PC-9 (cell line): Measurements from ENCODE around the gene FUOM. TPM values are rescaled to one million over a fixed set of nuclear protein-coding genes. Genes with fewer than 3 reads are reported as not detected.

Experiments used
- BruUV-seq: library from RNA; stranded (reverse); fragments of 400-500 nt; replicated peaks from 2 replicates; lab custom pipeline; 2021; lab: Mats Ljungman, UMichigan
- CTCF ChIA-PET: fragments of 300-600 bp; sonication (Branson Sonifier 250); formaldehyde crosslinking; loops from one replicate; lab custom pipeline; 2022; ENCODE audit warnings: antibody characterized with exemption; lab: Charles Lee
- POLR2A ChIA-PET: fragments of 300-600 bp; sonication (Branson Sonifier 250); formaldehyde crosslinking; loops from one replicate; lab custom pipeline; 2022; ENCODE audit warnings: antibody characterized with exemption; ENCODE audit not compliant: unreplicated experiment; lab: Charles Lee
- DNase-seq, 2 experiments: peaks; one replicate each; pipeline versions ENCODE4 v3.0.0 to v3.0.0-alpha.2; 2015 to 2022; ENCODE audit warnings: mixed read lengths in 1 of 2
- H2AFZ ChIP-seq: fragments of 200-600 bp; sonication (generic); 2 replicates; pipeline ENCODE4 v1.8.1; 2017; ENCODE audit warnings: antibody characterized with exemption
- H3F3A ChIP-seq: fragments of 200-600 bp; sonication (generic); 2 replicates; pipeline ENCODE4 v1.8.1; 2017; ENCODE audit warnings: antibody characterized with exemption, mild to moderate bottlenecking, low read depth; ENCODE audit not compliant: insufficient read depth
- H3K27ac ChIP-seq: fragments of 200-600 bp; sonication (generic); 2 replicates; pipeline ENCODE4 v1.6.1; 2016; ENCODE audit warnings: mixed run types
- H3K27me3 ChIP-seq: fragments of 200-600 bp; sonication (generic); 2 replicates; pipeline ENCODE4 v1.6.1; 2016; ENCODE audit warnings: low read depth, mixed run types; ENCODE audit not compliant: insufficient read depth
- H3K36me3 ChIP-seq: fragments of 200-600 bp; sonication (generic); 2 replicates; pipeline ENCODE4 v1.6.1; 2016; ENCODE audit warnings: low read depth, mixed run types
- H3K4me1 ChIP-seq: fragments of 200-600 bp; sonication (generic); replicated peaks from 2 replicates; pipeline ENCODE4 v1.6.1; 2016; ENCODE audit warnings: mixed run types; ENCODE audit not compliant: insufficient read depth
- H3K4me2 ChIP-seq: fragments of 200-600 bp; sonication (generic); 2 replicates; pipeline ENCODE4 v1.6.1; 2017; ENCODE audit warnings: mixed run types
- H3K4me3 ChIP-seq: fragments of 200-600 bp; sonication (generic); 2 replicates; pipeline ENCODE4 v1.6.1; 2016; ENCODE audit warnings: mixed run types
- H3K79me2 ChIP-seq: fragments of 200-600 bp; sonication (generic); 2 replicates; pipeline ENCODE4 v1.6.1; 2017; ENCODE audit warnings: low read depth, mixed run types
- H3K9me2 ChIP-seq: fragments of 200-600 bp; sonication (generic); 2 replicates; pipeline ENCODE4 v1.8.1; 2017; ENCODE audit warnings: mild to moderate bottlenecking; ENCODE audit not compliant: insufficient read depth
- H3K9me3 ChIP-seq: fragments of 200-600 bp; sonication (generic); 2 replicates; pipeline ENCODE4 v1.8.1; 2016; ENCODE audit warnings: low read depth; ENCODE audit not compliant: insufficient read depth
- H4K20me1 ChIP-seq: fragments of 200-600 bp; sonication (generic); 2 replicates; pipeline ENCODE4 v1.8.1; 2017; ENCODE audit not compliant: insufficient read depth
- CTCF ChIP-seq: fragments of 200-600 bp; sonication (generic); conservative IDR thresholded peaks from 2 replicates; pipeline ENCODE4 v1.6.1; 2017; ENCODE audit warnings: mixed run types, antibody characterized with exemption, mild to moderate bottlenecking, moderate library complexity
- EZH2 ChIP-seq: fragments of 200-600 bp; sonication (generic); IDR thresholded peaks from 2 replicates; pipeline ENCODE4 v1.8.0; 2017; ENCODE audit warnings: antibody characterized with exemption, low read depth
- intact Hi-C: fragments of 100-400 bp; cut with micrococcal nuclease; formaldehyde crosslinking; loops from one replicate; pipeline ENCODE4 v1.10.0; 2022; ENCODE audit not compliant: unreplicated experiment
- total RNA-seq: library from RNA; stranded (reverse); gene quantifications from 2 replicates; pipeline ENCODE4 v1.2.3, GENCODE V29; 2021

FUOM gene
- total RNA-seq, 1 experiment from 2014 or later = 7.4 TPM

- intact Hi-C loops = no loop called here
- no peak overlapping the region for H2AFZ ChIP-seq
- no peak for DNase-seq
- H4K20me1 ChIP-seq = no peaks in the 10 kb centered on the region
- H3K27ac ChIP-seq = no peak overlapping the region
- TF ChIP-seq EZH2 (no peak), CTCF (no peak)
- BruUV-seq = no TSS peak
- H3K4me2 ChIP-seq = no peak overlapping the region
- H3F3A ChIP-seq = no peaks in the 10 kb centered on the region
- no peaks in the 10 kb centered on the region for H3K36me3 ChIP-seq
- no peaks in the 10 kb centered on the region for H3K27me3 ChIP-seq
- H3K4me3 ChIP-seq = no peak overlapping the region
- ChIA-PET CTCF (no interaction called here), POLR2A (no interaction called here)
- no peaks in the 10 kb centered on the region for H3K9me2 ChIP-seq
- no peaks in the 10 kb centered on the region for H3K4me1 ChIP-seq
- no peaks in the 10 kb centered on the region for H3K79me2 ChIP-seq
- H3K9me3 ChIP-seq = no peaks in the 10 kb centered on the region
These were observed 41.6 kb downstream of the FUOM start for GRCh38 chr10:133316266-133316665.

GRCh38 chr10:133315847-133316246 is 42.0 kb downstream of the FUOM start:
- ChIA-PET POLR2A (no interaction called here), CTCF (no interaction called here)
- Histone ChIP-seq H3K27ac (no peak overlapping the region), H3K79me2 (no peaks in the 10 kb centered on the region), H2AFZ (no peak overlapping the region), H3K9me2 (no peaks in the 10 kb centered on the region), H4K20me1 (no peaks in the 10 kb centered on the region), H3K9me3 (no peaks in the 10 kb centered on the region), H3K4me1 (no peaks in the 10 kb centered on the region), H3K27me3 (no peaks in the 10 kb centered on the region), H3F3A (no peaks in the 10 kb centered on the region), H3K4me2 (no peak overlapping the region), H3K36me3 (no peaks in the 10 kb centered on the region), H3K4me3 (no peak overlapping the region)
- intact Hi-C loops = no loop called here
- TF ChIP-seq EZH2 (no peak), CTCF (no peak)
- BruUV-seq = no TSS peak
- DNase-seq = no peak

- Histone ChIP-seq H4K20me1 (no peaks in the 10 kb centered on the region), H3K4me3 (no peak overlapping the region), H3K4me1 (no peaks in the 10 kb centered on the region), H3K9me2 (no peaks in the 10 kb centered on the region), H2AFZ (no peak overlapping the region), H3K27me3 (no peaks in the 10 kb centered on the region), H3K9me3 (no peaks in the 10 kb centered on the region), H3K79me2 (no peaks in the 10 kb centered on the region), H3F3A (no peaks in the 10 kb centered on the region), H3K27ac (no peak overlapping the region), H3K4me2 (no peak overlapping the region), H3K36me3 (no peaks in the 10 kb centered on the region)
- ChIA-PET POLR2A (no interaction called here), CTCF (no interaction called here)
- no TSS peak for BruUV-seq
- intact Hi-C loops = no loop called here
- DNase-seq = no peak
- no peak for TF ChIP-seq CTCF
- TF ChIP-seq EZH2 = no peak
These were observed 42.9 kb downstream of the FUOM start for GRCh38 chr10:133314911-133315310.
